ENCODE results near the gene HMCN1.

HMCN1 gene

GRCh38 chr1:185926588-185926987 lies 192.4 kb downstream of the HMCN1 start:
- TF ChIP-seq CTCF (IDR thresholded peaks at IDR 0.05; ENCODE audit: low read depth, low read length) = no peak
- H3K9me3 ChIP-seq = no peaks in the 10 kb centered on the region
- peaks cover 4% of the 10 kb centered on the region for H3K27me3 ChIP-seq
- H3K36me3 ChIP-seq = no peaks in the 10 kb centered on the region
- no peak for DNase-seq
- H3K4me3 ChIP-seq (ENCODE audit: low read depth, low read length) = no peak overlapping the region
- H3K4me1 ChIP-seq = no peaks in the 10 kb centered on the region

GRCh38 chr1:185929776-185930175 lies 195.6 kb downstream of the HMCN1 start:
- Histone ChIP-seq H3K9me3 (no peaks in the 10 kb centered on the region), H3K27me3 (peaks cover 4% of the 10 kb centered on the region), H3K36me3 (no peaks in the 10 kb centered on the region), H3K4me1 (no peaks in the 10 kb centered on the region), H3K4me3 (ENCODE audit: low read depth, low read length) (no peak overlapping the region)
- no peak for TF ChIP-seq CTCF (IDR thresholded peaks at IDR 0.05; ENCODE audit: low read depth, low read length)
- DNase-seq = no peak

DNA sequence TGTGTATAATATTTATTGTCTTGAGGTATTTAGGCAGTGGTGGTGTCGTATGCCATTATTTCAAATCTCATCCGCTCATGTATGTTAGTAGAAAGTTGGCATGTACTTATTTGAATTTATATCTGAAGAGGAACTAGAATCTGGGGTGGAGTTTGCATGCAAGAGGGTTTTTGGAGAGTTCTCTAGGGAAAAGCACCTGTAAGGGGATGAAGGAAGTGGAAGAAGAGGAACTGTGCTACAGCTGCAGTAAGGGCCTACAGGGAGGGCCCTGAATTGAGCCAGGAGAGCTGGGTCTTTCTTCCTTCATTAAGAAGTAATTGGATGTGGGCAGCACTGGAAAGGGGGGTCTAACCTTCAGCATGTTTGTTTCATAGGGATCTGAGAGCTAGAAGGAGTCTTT lies 197.2 kb downstream of the HMCN1 start:
- DNase-seq = no peak
- Histone ChIP-seq H3K36me3 (no peaks in the 10 kb centered on the region), H3K27me3 (peaks cover 4% of the 10 kb centered on the region; the same call in 1 of the 2 replicates), H3K4me3 (ENCODE audit: low read depth, low read length) (no peak overlapping the region), H3K4me1 (no peaks in the 10 kb centered on the region), H3K9me3 (no peaks in the 10 kb centered on the region)
- TF ChIP-seq CTCF (IDR thresholded peaks at IDR 0.05; ENCODE audit: low read depth, low read length) = no peak

- no peaks in the 10 kb centered on the region for H3K27me3 ChIP-seq
- no peak overlapping the region for H3K4me3 ChIP-seq (ENCODE audit: low read depth, low read length)
- DNase-seq = no peak
- TF ChIP-seq CTCF (IDR thresholded peaks at IDR 0.05; ENCODE audit: low read depth, low read length) = no peak
- no peaks in the 10 kb centered on the region for H3K9me3 ChIP-seq
- no peaks in the 10 kb centered on the region for H3K36me3 ChIP-seq
- no peaks in the 10 kb centered on the region for H3K4me1 ChIP-seq
These were observed 199.4 kb downstream of the HMCN1 start for GRCh38 chr1:185933580-185933979.

- Histone ChIP-seq H3K36me3 (no peaks in the 10 kb centered on the region), H3K4me1 (no peaks in the 10 kb centered on the region), H3K9me3 (no peaks in the 10 kb centered on the region), H3K4me3 (ENCODE audit: low read depth, low read length) (no peak overlapping the region), H3K27me3 (no peaks in the 10 kb centered on the region)
- DNase-seq = no peak
- no peak for TF ChIP-seq CTCF (IDR thresholded peaks at IDR 0.05; ENCODE audit: low read depth, low read length)
These were observed 200.4 kb downstream of the HMCN1 start for GRCh38 chr1:185934476-185935189.

- DNase-seq = no peak
- Histone ChIP-seq H3K9me3 (no peaks in the 10 kb centered on the region), H3K4me1 (no peaks in the 10 kb centered on the region), H3K27me3 (no peaks in the 10 kb centered on the region), H3K36me3 (no peaks in the 10 kb centered on the region), H3K4me3 (ENCODE audit: low read depth, low read length) (no peak overlapping the region)
- no peak for TF ChIP-seq CTCF (IDR thresholded peaks at IDR 0.05; ENCODE audit: low read depth, low read length)
These were observed 201.2 kb downstream of the HMCN1 start for GRCh38 chr1:185935360-185935759.

All from BE2C (cell line).